Measurements from ENCODE around the gene CFAP119. TPM values are rescaled to one million over a fixed set of nuclear protein-coding genes. Genes with fewer than 3 reads are reported as not detected.
"Not testable (repeated sequence)": the region's sequence is repeated elsewhere in the genome, so short reads cannot be mapped to it uniquely, and the experiment has no call there.

CFAP119 gene
- total RNA-seq: 10 to 100 TPM in 3 of 4 donors, 1 to 10 TPM in 1; 9.6 to 24.7 (median 15.5) TPM

DNA sequence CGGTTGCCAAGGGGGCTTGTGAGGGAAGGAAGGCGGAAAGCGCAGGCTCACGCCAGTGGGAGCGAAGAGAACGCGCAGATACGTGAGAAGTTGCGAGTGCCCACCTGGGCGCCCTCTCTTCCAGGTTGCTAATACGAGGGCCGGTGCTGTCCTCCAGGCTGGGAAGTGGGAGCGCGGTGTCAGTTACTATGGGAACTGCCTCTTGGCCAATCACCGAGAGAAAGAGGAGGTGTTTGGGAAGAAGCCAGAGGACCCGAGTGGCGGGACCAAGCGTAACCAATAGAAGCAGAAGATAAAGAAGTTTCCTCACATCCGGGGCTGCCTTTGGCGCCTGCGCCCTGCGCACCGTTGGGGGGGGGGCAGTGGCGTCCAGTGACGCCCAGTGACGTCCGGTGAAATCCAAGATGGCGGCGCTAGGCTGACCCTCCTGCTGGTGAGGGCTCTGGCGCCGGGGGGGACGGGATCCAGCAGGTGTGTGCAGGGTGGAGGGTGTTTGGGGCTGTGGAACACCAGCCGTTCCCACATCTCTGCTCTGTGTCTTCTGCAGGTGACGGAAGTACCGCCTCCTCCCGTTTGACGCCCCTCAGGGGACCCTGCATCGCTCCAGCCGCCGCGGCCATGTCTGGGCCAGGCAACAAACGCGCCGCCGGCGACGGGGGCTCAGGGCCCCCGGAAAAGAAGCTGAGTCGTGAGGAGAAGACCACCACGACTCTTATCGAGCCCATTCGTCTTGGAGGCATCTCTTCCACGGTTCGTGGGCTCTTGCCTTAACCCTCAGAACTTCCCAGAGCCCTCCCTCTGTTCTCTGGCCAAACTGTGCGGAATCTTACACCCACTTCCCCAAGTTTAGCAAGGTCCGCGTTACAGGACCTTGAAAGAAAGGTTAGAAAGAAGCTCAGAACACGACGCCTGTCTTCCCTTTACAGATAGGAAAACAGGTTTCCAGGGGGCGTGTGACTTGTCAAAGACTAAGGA lies at the start of gene CFAP119, which contains the start of gene RNF40:
Gene CFAP119 (minus strand): TSS at position 135 of the 975 bp plus-strand sequence. CDS start 314 bp downstream, outside the sequence.
Gene RNF40 (plus strand): TSS at position 395 of the 975 bp plus-strand sequence. CDS start 224 bp downstream, at position 619.
- H3K36me3 ChIP-seq: peaks cover 33 to 38% of the 10 kb centered on the region in 2 donors

DNA sequence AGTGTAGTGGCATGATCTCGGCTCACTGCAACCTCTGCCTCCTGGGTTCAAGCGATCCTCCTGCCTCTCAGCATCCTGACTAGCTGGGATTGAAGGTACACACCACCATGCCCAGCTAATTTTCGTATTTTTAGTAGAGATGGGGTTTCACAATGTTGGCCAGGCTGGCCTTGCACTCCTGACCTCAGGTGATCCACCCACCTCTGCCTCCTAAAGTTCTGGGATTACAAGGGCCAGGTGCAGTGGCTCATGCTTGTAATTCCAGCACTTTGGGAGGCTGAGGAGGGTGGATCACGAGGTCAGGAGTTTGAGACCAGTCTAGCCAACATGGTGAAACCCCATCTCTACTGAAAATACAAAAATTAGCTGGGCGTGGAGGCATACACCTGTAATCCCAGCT lies 47.8 kb upstream of the CFAP119 start:
- WGBS, 2 donors: 75 to 81% methylated on average over 5 of the region's 5 CpGs
- intact Hi-C loops (cut with DNase I): not testable (repeated sequence)

More for the DNA sequence above, at the start of gene CFAP119, which contains the start of gene RNF40:
- H3K4me1 ChIP-seq: peaks cover 22 to 24% of the 10 kb centered on the region in 2 donors
- DNase-seq: peak; percentile 96 to 98
- intact Hi-C loops (cut with DNase I): no loop called here
- H3K27me3 ChIP-seq: no peaks in the 10 kb centered on the region
- no peaks in the 10 kb centered on the region for H3K9me3 ChIP-seq
- peak within 1 kb of the TSS; percentile 95 to 99 (median 98) for H3K4me3 ChIP-seq (replicated peaks in 1 of 3)
- TF ChIP-seq POLR2A (IDR thresholded peaks at IDR 0.05): peak in 1 of 2 donors; percentile 83
- TF ChIP-seq, protein P1, sequence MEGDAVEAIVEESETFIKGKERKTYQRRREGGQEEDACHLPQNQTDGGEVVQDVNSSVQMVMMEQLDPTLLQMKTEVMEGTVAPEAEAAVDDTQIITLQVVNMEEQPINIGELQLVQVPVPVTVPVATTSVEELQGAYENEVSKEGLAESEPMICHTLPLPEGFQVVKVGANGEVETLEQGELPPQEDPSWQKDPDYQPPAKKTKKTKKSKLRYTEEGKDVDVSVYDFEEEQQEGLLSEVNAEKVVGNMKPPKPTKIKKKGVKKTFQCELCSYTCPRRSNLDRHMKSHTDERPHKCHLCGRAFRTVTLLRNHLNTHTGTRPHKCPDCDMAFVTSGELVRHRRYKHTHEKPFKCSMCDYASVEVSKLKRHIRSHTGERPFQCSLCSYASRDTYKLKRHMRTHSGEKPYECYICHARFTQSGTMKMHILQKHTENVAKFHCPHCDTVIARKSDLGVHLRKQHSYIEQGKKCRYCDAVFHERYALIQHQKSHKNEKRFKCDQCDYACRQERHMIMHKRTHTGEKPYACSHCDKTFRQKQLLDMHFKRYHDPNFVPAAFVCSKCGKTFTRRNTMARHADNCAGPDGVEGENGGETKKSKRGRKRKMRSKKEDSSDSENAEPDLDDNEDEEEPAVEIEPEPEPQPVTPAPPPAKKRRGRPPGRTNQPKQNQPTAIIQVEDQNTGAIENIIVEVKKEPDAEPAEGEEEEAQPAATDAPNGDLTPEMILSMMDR (IDR thresholded peaks at IDR 0.05): no peak
- peak within 1 kb of the TSS; percentile 74 to 94 (median 82) for H3K27ac ChIP-seq
- 1% methylated on average over 30 to 47 of the region's 60 CpGs for WGBS, 2 donors

DNA sequence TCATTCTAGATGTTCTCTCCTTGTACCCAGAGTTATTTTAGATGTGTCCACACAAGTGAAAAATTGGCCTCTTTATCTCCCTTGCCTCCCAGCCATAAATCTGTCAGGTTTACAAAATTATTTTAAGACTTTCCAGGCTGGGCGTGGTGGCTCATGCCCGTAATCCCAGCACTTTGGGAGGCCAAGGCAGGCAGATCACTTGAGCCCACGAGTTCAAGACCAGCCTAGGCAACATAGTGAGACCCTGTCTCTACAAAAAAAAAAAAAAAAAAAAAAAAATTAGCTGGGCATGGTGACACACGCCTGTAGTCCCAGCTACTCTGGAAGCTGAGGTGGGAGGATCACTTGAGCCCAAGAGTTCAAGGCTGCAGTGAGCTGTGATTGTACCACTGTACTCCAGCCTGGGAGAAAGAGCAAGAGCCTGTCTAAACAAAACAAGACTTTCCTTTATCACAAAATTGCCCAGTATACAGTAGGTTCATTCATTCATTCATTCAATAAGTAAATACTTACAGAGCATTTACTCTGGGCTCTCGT lies 47.1 kb upstream of the CFAP119 start:
- intact Hi-C loops (cut with DNase I); H3K27ac ChIP-seq; H3K4me3 ChIP-seq (replicated peaks in 1 of 3); H3K9me3 ChIP-seq; H3K36me3 ChIP-seq; H3K27me3 ChIP-seq; DNase-seq: not testable (repeated sequence)
- WGBS, 2 donors: 72 to 73% methylated on average over 5 of the region's 5 CpGs
- H3K4me1 ChIP-seq: peaks cover 5 to 15% of the 10 kb centered on the region in 2 donors

More for the DNA sequence above, 47.8 kb upstream of the CFAP119 start:
- not testable (repeated sequence) for H3K4me3 ChIP-seq (replicated peaks in 1 of 3); H3K9me3 ChIP-seq; DNase-seq; H3K36me3 ChIP-seq; H3K27ac ChIP-seq; H3K27me3 ChIP-seq
- H3K4me1 ChIP-seq: peaks cover 6 to 19% of the 10 kb centered on the region in 2 donors

DNA sequence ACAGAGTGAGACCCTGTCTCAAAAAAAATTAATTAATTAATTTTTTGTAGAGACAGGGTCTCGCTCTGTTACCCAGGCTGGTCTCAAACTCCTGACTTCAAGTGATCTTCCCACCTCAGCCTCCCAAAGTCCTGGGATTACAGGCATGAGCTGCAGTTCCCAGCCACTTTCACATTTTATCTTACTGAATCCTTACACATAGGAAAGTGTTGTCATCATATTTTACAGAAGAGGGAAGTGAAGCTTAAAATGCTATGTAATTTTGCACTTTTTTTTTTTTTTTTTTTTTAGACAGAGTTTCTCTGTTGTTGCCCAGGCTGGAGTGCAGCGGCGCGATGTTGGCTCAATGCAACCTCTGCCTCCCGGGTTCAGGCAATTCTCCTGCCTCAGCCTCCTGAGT lies 46.3 kb upstream of the CFAP119 start:
- H3K27ac ChIP-seq: no peak overlapping the region
- intact Hi-C loops (cut with DNase I): no loop called here
- H3K4me1 ChIP-seq: peaks cover 2 to 11% of the 10 kb centered on the region in 2 donors
- no peaks in the 10 kb centered on the region for H3K36me3 ChIP-seq
- no peaks in the 10 kb centered on the region for H3K27me3 ChIP-seq
- DNase-seq: no peak
- no peaks in the 10 kb centered on the region for H3K9me3 ChIP-seq
- 97% methylated on average over 5 of the region's 5 CpGs for WGBS, 2 donors
- TF ChIP-seq, protein P1 (IDR thresholded peaks at IDR 0.05): no peak
- no peak for TF ChIP-seq POLR2A (IDR thresholded peaks at IDR 0.05)
- H3K4me3 ChIP-seq (replicated peaks in 1 of 3): no peak overlapping the region

DNA sequence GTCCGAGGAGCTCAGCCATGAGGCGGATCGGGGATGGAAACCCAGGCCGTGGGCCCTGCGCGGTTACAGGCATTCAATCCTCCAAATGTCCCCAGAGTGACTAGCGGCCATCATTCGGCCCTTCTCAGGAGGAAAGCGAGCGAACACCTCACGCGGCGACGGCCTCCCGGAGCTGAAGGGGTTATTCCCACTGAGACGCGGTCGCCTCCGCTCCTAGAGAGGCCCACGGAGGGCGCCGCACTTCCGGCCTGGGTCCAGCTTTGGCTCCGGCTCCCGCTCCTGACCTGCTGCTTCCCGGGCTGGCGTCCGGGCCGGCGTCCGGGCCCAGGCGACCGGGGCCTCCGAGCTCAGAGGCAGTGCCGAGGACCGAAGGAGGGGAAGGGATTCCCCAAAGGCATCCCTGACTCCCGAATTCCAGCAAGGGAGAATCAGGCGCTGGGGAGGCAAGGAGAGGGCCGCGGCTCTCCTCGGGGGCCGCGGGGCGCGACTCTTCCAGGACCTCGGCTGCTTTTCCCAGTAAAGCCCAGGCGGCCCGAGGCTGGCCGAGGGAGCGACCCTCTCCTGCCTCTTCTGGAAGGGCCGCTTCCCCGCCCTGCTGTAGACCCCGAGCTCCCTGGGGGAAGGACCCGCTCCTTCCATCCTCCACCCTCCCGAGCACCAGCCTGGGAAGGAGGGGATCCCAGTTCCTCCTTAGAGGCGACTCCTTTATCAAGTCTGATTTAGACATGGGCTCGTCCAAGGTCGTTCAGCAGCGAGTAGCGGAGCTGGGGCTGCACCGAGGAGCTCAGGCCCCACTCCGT lies 43.7 kb upstream of the CFAP119 start:
- peak; percentile 87 to 89 for DNase-seq
- 1 to 2% methylated on average over 10 to 32 of the region's 62 CpGs for WGBS, 2 donors
- Histone ChIP-seq H3K9me3 (no peaks in the 10 kb centered on the region), H3K4me3 (replicated peaks in 1 of 3) (peak overlapping the region; percentile 39 to 59 (median 46)), H3K36me3 (no peaks in the 10 kb centered on the region), H3K27me3 (no peaks in the 10 kb centered on the region), H3K27ac (peak overlapping the region; percentile 68 to 85 (median 70)), H3K4me1 (peaks cover 2 to 11% of the 10 kb centered on the region in 2 donors)
- TF ChIP-seq, protein P1 (IDR thresholded peaks at IDR 0.05): peak in 1 of 6 experiments; percentile 7
- peak in 1 of 2 donors; percentile 84 for TF ChIP-seq POLR2A (IDR thresholded peaks at IDR 0.05)
- intact Hi-C loops (cut with DNase I): no loop called here

Data from thyroid gland (tissue), 4 donors.